Sciatic nerve (tissue), 2 donors: ENCODE measurements around the gene WDR86. TPM values are rescaled to one million over a fixed set of nuclear protein-coding genes. Genes with fewer than 3 reads are reported as not detected.

Experiments
- ATAC-seq: fragments of 200-7000 bp; cut with Tn5 transposase; one replicate; pipeline ENCODE4 v1.9.1; 2020; ENCODE audit warnings: mild to moderate bottlenecking, moderate library complexity
- DNase-seq: peaks from one replicate; pipeline ENCODE4 v3.0.0-alpha.2; 2020; ENCODE audit warnings: low spot score
- intact Hi-C: fragments of 100-400 bp; cut with DNase I; formaldehyde crosslinking; loops from one replicate; pipeline ENCODE4 v1.14.2; 2022
- total RNA-seq: library from RNA; stranded (reverse); fragmentation: NEBNext Ultra II Directional; extraction: Animal tissue kit (Norgen Biotek cat#: 25700); gene quantifications from one replicate; pipeline ENCODE4 v1.2.1, GENCODE V29; 2021
- donor health status: DM: no; HTN: no; CAD: no.
- donor health status: DM: no; HTN: no; CAD: no.

Gene WDR86
- total RNA-seq, 1 donor from 2014 or later: 101 TPM

DNA sequence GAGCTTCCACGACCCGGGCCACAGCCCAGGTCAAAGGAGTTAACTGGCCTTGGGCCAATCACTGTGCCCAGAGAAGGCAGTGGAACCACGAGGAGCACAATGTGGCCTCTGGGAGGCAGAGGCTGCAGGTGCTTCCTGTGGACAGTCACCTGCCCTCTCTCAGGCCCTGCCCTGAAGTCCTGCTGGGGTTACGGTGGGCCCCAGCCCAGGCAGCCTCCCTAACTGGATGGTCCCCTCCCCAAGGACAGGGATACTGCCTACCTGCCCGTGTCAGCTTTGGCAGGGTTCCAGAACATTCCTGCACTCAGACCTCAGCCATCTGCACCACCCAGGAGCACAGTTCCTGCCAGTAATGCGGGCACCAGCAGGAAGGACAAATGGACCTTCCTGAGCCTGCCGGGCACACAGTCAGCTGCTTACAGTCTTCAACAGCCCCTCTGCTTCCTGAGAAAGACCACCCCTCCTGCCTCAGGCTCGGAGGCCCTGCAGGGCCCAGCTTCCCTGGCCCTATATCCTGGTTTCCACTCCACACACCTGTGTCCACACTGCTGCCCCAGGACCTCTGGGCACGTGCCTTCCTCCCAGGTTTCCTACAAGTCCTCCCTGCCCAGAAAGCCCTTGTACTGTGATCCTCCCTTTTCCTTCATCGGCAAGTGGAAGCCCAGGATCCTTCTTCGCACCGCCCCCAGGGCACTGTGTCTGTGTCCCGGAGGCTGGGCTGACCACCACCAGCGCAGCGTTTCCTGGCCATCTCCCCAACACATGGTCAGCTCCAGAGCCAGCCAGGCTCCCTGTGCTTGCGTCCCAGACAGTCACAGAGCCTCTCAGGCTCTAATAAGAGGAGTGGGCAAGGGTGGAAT, 23.3 kb downstream of the WDR86 start:
- DNase-seq: no peak
- peak; percentile 8 for ATAC-seq
- intact Hi-C loops: no loop called here

GRCh38 chr7:151385626-151386300, 24.1 kb downstream of the WDR86 start:
- intact Hi-C loops: no loop called here
- ATAC-seq: no peak
- no peak for DNase-seq

DNA sequence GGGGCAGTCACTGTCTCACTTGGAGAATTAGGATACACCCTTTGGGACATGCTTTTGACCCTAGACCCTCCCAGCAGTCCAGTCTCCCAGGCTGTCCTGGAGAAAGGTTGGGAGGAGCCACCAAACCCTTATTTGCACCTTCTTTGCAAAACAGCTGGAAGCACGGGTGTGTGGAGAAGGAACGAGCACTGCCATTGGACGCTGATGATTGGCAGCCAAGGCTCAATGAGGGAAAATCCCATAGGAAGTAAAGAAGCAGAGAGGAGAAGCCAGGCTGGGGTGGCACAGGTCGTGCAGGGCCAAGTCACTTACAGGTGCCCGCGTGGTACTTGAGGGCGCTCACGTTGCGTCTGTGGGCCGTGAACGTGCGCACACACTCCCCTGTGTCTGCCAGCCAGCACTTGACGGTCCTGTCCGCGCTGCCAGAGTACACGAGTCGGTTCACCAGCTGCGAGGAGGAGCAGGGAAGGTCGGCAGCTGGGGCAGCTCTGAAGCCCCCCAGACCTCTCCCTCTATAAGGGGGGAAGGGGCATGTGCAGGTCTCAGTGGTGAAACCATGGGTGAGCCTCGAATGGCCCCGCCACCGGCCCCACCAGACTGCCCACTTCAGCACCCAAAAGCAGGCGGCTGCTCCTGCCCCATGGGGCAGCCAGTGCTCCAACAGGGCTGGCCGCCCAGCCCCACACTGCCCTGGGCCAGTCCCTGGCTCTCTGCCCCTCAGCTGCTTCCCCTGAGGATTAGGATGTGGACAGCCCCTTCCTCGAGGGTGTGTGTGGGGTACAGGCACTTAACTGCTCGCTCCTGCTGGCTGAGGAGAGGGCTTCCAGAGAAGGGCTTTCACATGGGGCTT, 24.8 kb downstream of the WDR86 start:
- peak; percentile 17 for DNase-seq
- intact Hi-C loops: no loop called here
- ATAC-seq: peak; percentile 4

DNA sequence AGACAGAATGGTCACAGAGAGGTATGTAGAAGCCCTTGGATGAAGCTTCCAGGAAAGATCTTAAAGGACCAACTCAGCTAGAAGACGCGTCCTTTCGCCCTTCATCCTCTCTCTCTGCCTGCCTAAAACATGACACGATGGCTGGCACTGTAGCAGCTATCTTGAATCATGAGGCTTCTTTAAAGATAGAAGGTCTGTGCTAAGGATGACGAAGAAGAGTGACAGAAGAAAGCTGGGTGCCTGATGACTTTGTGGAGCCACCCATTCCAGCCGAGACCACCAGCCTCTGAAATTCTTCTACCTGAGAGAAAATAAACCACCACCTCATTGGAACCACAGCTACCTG, 25.5 kb downstream of the WDR86 start:
- no peak for DNase-seq
- intact Hi-C loops: no loop called here
- no peak for ATAC-seq

GRCh38 chr7:151383638-151384351, 26.0 kb downstream of the WDR86 start:
- DNase-seq: peak; percentile 51

DNA sequence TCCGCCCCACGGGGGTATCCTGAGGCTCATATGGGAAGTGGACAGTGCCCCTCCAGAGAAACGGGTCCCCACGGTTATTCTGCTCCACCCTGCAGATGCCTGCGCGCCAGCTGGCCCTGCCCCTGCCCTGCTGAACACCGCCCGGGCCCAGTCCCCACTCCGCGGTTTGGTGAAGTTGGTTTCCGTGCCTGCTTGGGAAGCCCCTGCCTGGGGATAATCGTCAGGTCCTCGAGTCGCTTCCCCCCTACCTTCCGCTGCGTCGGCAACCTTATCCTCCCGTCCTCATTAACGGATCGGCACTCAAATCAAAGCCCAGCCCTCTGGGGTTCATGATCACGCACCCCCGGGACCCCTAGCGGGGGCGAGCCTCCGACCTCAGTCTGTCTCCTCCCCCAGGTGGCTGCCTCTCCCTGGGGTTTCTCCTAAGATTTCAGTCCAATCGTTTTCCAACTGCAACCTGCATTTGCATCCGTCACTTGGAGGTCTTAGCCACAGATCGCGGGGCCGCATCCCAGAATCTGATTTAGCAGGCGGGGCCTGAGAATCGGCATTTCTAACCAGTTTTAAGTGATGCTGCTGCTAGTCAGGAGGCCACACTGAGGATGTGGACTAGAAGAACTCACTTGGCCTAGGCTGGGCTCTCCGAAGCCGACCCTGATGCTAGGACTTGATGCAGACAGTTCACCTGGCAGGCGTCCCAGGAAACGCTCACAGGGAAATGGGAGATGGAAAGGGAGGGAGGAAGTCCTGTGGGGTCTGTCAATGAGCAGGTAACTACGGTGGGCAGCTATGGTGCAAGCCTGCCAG, 27.6 kb downstream of the WDR86 start:
- intact Hi-C loops: no loop called here
- DNase-seq (peak; percentile 59), ATAC-seq (peak; percentile 2)

More at GRCh38 chr7:151383638-151384351, 26.0 kb downstream of the WDR86 start:
- ATAC-seq: no peak
- intact Hi-C loops: no loop called here

GRCh38 chr7:151381348-151382078, 28.3 kb downstream of the WDR86 start:
- peak; percentile 60 for DNase-seq
- peak; percentile 16 for ATAC-seq
- intact Hi-C loops: no loop called here

GRCh38 chr7:151381098-151381347, 28.8 kb downstream of the WDR86 start:
- intact Hi-C loops: no loop called here
- no peak for DNase-seq
- no peak for ATAC-seq

DNA sequence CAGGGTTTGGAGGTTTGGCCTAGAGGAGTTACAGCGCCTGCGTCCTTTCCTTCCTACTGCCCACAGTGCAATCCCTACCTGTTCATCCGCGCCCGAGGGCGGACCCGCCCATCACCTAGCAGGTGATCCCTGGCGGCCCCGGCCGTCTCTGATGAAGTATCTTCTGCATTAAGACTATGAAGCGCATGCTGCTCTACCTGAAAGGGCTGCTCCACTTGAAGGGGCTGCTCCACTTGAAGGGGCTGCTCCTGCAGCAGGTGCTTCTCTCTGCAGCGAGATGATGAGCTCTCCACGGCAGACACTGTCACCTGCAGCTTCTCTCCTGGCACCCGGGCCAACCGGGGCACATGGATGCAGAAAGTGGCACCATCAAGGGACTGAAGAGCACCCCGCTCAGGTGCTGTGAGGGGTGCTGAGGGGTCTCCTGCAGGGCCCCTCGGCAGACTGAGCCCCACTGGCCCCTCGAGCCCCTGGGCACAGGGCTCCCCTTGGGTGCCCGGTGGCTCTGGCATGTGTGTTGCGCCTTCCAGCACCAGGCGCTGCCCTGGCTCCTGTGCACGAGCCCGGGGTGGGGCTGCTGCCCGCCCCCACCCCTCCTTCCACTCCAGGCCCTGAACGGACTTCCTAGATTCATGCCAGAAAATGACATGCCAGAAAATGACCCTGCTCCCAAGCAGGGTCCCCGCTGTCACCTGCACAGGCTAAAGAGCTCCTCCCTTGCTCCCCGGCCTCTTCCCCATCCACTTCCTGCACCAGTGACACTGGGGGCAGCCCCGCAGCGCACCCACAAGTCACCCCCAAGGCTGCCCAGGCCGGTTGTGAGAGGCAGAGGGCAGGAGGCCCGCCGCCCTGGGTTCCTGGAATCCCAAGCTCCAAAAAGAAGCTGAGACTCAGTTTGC, 29.4 kb downstream of the WDR86 start:
- intact Hi-C loops: no loop called here
- ATAC-seq (no peak), DNase-seq (peak; percentile 56)

- no peak for DNase-seq
- peak; percentile 4 for ATAC-seq
- intact Hi-C loops: no loop called here
Measured at GRCh38 chr7:151379534-151380198, 30.2 kb downstream of the WDR86 start.

- no peak for ATAC-seq
- intact Hi-C loops: no loop called here
- DNase-seq: peak; percentile 47
Measured at GRCh38 chr7:151379193-151379520, 30.7 kb downstream of the WDR86 start.

GRCh38 chr7:151378496-151379192, 31.2 kb downstream of the WDR86 start:
- ATAC-seq: peak; percentile 16
- peak; percentile 57 for DNase-seq
- intact Hi-C loops: no loop called here

GRCh38 chr7:151378011-151378410, 31.8 kb downstream of the WDR86 start:
- DNase-seq (peak; percentile 50), ATAC-seq (no peak)
- intact Hi-C loops: no loop called here

- ATAC-seq: no peak
- intact Hi-C loops: no loop called here
- DNase-seq: peak; percentile 53
Measured at GRCh38 chr7:151377406-151377805, 32.4 kb downstream of the WDR86 start.

DNA sequence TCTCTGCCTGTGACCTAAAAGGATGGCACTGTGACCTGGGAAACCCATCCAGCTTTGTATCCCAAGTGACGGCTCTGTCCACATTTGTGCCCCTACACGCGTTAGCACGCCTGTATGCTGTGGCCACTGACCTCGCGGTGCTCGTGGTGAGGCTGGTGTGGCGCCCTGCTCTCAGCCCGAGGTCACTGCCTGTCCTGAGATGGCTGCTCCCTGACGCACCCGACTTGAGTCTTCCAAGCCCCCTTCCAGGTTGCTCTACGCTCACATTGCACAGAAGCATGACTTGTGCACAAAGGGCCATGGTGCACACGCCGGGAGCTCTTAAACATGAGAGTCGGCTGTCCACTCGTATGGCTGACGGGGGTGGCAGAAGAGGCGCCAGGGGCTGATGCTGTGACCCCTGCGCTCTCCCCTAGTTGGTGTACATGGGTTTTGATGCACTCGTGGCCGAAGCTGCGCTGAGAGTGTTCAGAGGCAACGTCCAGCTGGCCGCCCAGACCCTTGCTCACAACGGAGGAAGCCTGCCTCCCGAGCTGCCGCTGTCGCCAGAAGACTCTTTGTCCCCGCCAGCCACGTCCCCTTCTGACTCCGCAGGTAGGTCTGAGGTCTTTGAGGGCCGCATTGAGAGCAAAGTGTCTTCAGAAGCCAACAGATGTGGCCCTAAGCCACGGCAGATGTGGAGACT, 33.5 kb downstream of the WDR86 start:
- DNase-seq (no peak), ATAC-seq (no peak)
- intact Hi-C loops: no loop called here
